Neural progenitor cell (in vitro differentiated cells): ENCODE measurements around the gene ADARB2. TPM values are rescaled to one million over a fixed set of nuclear protein-coding genes. Genes with fewer than 3 reads are reported as not detected.

Experiments used
- DNase-seq: peaks from one replicate; pipeline ENCODE4 v3.0.0-alpha.2; 2016; ENCODE audit warnings: low spot score
- H2AFZ ChIP-seq: fragments of 200-600 bp; sonication (generic); replicated peaks from 2 replicates; pipeline ENCODE4 v1.6.1; 2016; ENCODE audit warnings: antibody characterized with exemption
- H3F3A ChIP-seq: fragments of 200-600 bp; sonication (generic); 2 replicates; pipeline ENCODE4 v1.6.1; 2016; ENCODE audit warnings: antibody characterized with exemption, low read depth
- H3K27ac ChIP-seq: fragments of 200-600 bp; sonication (generic); 2 replicates; pipeline ENCODE4 v1.5.1; 2016; ENCODE audit warnings: mild to moderate bottlenecking
- H3K27me3 ChIP-seq: fragments of 200-600 bp; sonication (generic); 2 replicates; pipeline ENCODE4 v1.6.1; 2016; ENCODE audit warnings: mild to moderate bottlenecking, moderate library complexity
- H3K36me3 ChIP-seq: fragments of 200-600 bp; sonication (generic); 2 replicates; pipeline ENCODE4 v1.5.1; 2016
- H3K4me1 ChIP-seq: fragments of 200-600 bp; sonication (generic); 2 replicates; pipeline ENCODE4 v1.6.1; 2016; ENCODE audit warnings: mixed run types
- H3K4me2 ChIP-seq: fragments of 200-600 bp; sonication (generic); 2 replicates; pipeline ENCODE4 v1.6.1; 2016
- H3K4me3 ChIP-seq: fragments of 200-600 bp; sonication (generic); 2 replicates; pipeline ENCODE4 v1.5.1; 2016
- H3K79me2 ChIP-seq: fragments of 200-600 bp; sonication (generic); 2 replicates; pipeline ENCODE4 v1.6.1; 2016; ENCODE audit warnings: low read depth
- H3K9ac ChIP-seq: fragments of 200-600 bp; sonication (generic); 2 replicates; pipeline ENCODE4 v1.6.1; 2016
- H3K9me3 ChIP-seq: fragments of 200-600 bp; sonication (generic); 2 replicates; pipeline ENCODE4 v1.5.1; 2016; ENCODE audit warnings: low read depth
- H4K20me1 ChIP-seq: fragments of 200-600 bp; sonication (generic); 2 replicates; pipeline ENCODE4 v1.6.1; 2016; ENCODE audit warnings: low read depth
- H3K27ac Mint-ChIP-seq: 3 replicates; pipeline ENCODE4 v1.8.0; 2021; ENCODE audit warnings: mixed read lengths
- H3K27me3 Mint-ChIP-seq: 2 replicates; pipeline ENCODE4 v1.8.0; 2022; ENCODE audit warnings: low read depth, mild to moderate bottlenecking, inconsistent platforms, moderate library complexity, mixed read lengths; ENCODE audit not compliant: insufficient read depth
- H3K36me3 Mint-ChIP-seq: 3 replicates; pipeline ENCODE4 v1.8.0; 2021; ENCODE audit warnings: mixed read lengths
- H3K4me1 Mint-ChIP-seq: 3 replicates; pipeline ENCODE4 v1.8.0; 2021; ENCODE audit warnings: mixed read lengths
- H3K4me3 Mint-ChIP-seq: 3 replicates; pipeline ENCODE4 v1.8.0; 2021; ENCODE audit warnings: mild to moderate bottlenecking, moderate library complexity, mixed read lengths
- H3K9me3 Mint-ChIP-seq: 3 replicates; pipeline ENCODE4 v1.8.0; 2020; ENCODE audit warnings: mixed read lengths
- CTCF ChIP-seq: fragments of 200-600 bp; sonication (generic); IDR thresholded peaks from 2 replicates; pipeline ENCODE4 v1.5.1; 2017; ENCODE audit warnings: antibody characterized with exemption, mild to moderate bottlenecking
- EZH2 ChIP-seq: fragments of 200-600 bp; sonication (generic); IDR thresholded peaks from 2 replicates; pipeline ENCODE4 v1.6.1; 2017; ENCODE audit warnings: antibody characterized with exemption, mild to moderate bottlenecking, moderate library complexity
- EZH2phosphoT487 ChIP-seq: fragments of 200-600 bp; sonication (generic); IDR thresholded peaks from 2 replicates; pipeline ENCODE4 v1.6.1; 2017; ENCODE audit warnings: antibody characterized with exemption
- total RNA-seq: library from RNA; depleted of rRNA; stranded (reverse); fragments of >200 nt; gene quantifications from 2 replicates; pipeline ENCODE4 v1.2.3, GENCODE V29; 2015; ENCODE audit warnings: low replicate concordance

ADARB2 gene
- total RNA-seq, 1 donor from 2014 or later = not detected

GRCh38 chr10:1644191-1644711 is 93.1 kb downstream of the ADARB2 start:
- H3K27me3 ChIP-seq = peaks cover 3% of the 10 kb centered on the region
- peaks cover 16% of the 10 kb centered on the region for H4K20me1 ChIP-seq
- no peak overlapping the region for H2AFZ ChIP-seq
- no peak overlapping the region for H3K4me3 ChIP-seq
- no peaks in the 10 kb centered on the region for H3K4me1 ChIP-seq
- H3K4me2 ChIP-seq = no peak overlapping the region
- Mint-ChIP-seq H3K9me3 (no peaks in the 10 kb centered on the region), H3K27me3 (peaks cover 3% of the 10 kb centered on the region), H3K27ac (no peak overlapping the region), H3K4me3 (peak overlapping the region; percentile 28), H3K36me3 (no peaks in the 10 kb centered on the region), H3K4me1 (peaks cover 15% of the 10 kb centered on the region)
- no peaks in the 10 kb centered on the region for H3K79me2 ChIP-seq
- no peaks in the 10 kb centered on the region for H3K36me3 ChIP-seq
- no peak for DNase-seq
- H3K27ac ChIP-seq = no peak overlapping the region
- no peaks in the 10 kb centered on the region for H3F3A ChIP-seq
- H3K9me3 ChIP-seq = no peaks in the 10 kb centered on the region
- H3K9ac ChIP-seq = no peak overlapping the region
- TF ChIP-seq EZH2phosphoT487 = no peak
- TF ChIP-seq EZH2 = no peak
- no peak for TF ChIP-seq CTCF

- no peak for DNase-seq
- H3K9me3 Mint-ChIP-seq = no peaks in the 10 kb centered on the region
- H3K9me3 ChIP-seq = no peaks in the 10 kb centered on the region
- peaks cover 3% of the 10 kb centered on the region for H3K27me3 Mint-ChIP-seq
- no peaks in the 10 kb centered on the region for H3K79me2 ChIP-seq
- no peak overlapping the region for H3K4me3 Mint-ChIP-seq
- H3K4me1 Mint-ChIP-seq = peaks cover 15% of the 10 kb centered on the region
- TF ChIP-seq EZH2 (no peak), CTCF (no peak), EZH2phosphoT487 (no peak)
- H3K27me3 ChIP-seq = peaks cover 3% of the 10 kb centered on the region
- no peak overlapping the region for H3K4me3 ChIP-seq
- H4K20me1 ChIP-seq = peaks cover 16% of the 10 kb centered on the region
- no peaks in the 10 kb centered on the region for H3K36me3 Mint-ChIP-seq
- no peak overlapping the region for H3K27ac Mint-ChIP-seq
- H3K4me2 ChIP-seq = no peak overlapping the region
- no peaks in the 10 kb centered on the region for H3F3A ChIP-seq
- H3K36me3 ChIP-seq = no peaks in the 10 kb centered on the region
- H3K27ac ChIP-seq = no peak overlapping the region
- no peaks in the 10 kb centered on the region for H3K4me1 ChIP-seq
- no peak overlapping the region for H2AFZ ChIP-seq
- no peak overlapping the region for H3K9ac ChIP-seq
These were observed 93.5 kb downstream of the ADARB2 start for GRCh38 chr10:1643908-1644179.

- H3K27me3 ChIP-seq = peaks cover 3% of the 10 kb centered on the region
- H3K4me1 ChIP-seq = no peaks in the 10 kb centered on the region
- Mint-ChIP-seq H3K27me3 (peaks cover 3% of the 10 kb centered on the region), H3K36me3 (no peaks in the 10 kb centered on the region), H3K4me1 (peaks cover 15% of the 10 kb centered on the region), H3K4me3 (no peak overlapping the region), H3K9me3 (no peaks in the 10 kb centered on the region), H3K27ac (no peak overlapping the region)
- no peaks in the 10 kb centered on the region for H3K9me3 ChIP-seq
- H3K79me2 ChIP-seq = no peaks in the 10 kb centered on the region
- no peaks in the 10 kb centered on the region for H3F3A ChIP-seq
- no peak overlapping the region for H3K27ac ChIP-seq
- H2AFZ ChIP-seq = no peak overlapping the region
- peak; percentile 83 for DNase-seq
- no peaks in the 10 kb centered on the region for H3K36me3 ChIP-seq
- H3K9ac ChIP-seq = no peak overlapping the region
- H4K20me1 ChIP-seq = peaks cover 16% of the 10 kb centered on the region
- no peak overlapping the region for H3K4me3 ChIP-seq
- TF ChIP-seq CTCF (no peak), EZH2phosphoT487 (no peak), EZH2 (no peak)
- no peak overlapping the region for H3K4me2 ChIP-seq
These were observed 94.0 kb downstream of the ADARB2 start for GRCh38 chr10:1643161-1643907.
